SU-DHL-6 (cell line): Measurements from ENCODE around the gene DNAH7.

Experiments used
- EZH2phosphoT487 ChIP-seq: fragments of 200-600 bp; sonication (generic), shearing (Covaris generic); conservative IDR thresholded peaks from 2 replicates; pipeline ENCODE4 v1.6.1; 2018; ENCODE audit warnings: mild to moderate bottlenecking, antibody characterized with exemption, low read length, moderate library complexity, mixed read lengths
- TF ChIP-seq, protein P1 (sequence below): fragments of 200-600 bp; sonication (generic); IDR thresholded peaks from one replicate; pipeline ENCODE4 v1.5.1; 2017; ENCODE audit warnings: antibody characterized with exemption, mild to moderate bottlenecking, low read length, moderate library complexity; ENCODE audit not compliant: insufficient read depth, poor library complexity, severe bottlenecking

DNA sequence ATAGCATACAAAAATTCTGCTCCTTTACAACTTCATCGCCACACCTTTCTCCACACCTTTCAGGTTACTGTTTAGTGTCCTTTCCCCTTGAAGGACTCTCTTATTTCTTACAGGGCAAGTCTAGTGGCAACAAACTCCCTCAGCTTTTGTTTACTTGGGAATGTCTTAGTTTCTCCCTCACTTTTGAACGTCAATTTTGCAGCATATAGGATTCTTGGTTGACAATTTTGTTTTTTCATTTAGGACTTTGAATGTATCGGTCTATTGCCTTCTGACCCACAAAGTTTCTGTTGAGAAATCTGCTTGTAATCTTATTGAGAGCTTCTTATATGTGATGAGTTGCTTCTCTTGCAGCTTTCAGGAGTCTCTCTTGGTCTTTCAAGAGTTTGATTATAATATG is 368.2 kb downstream of the DNAH7 start:
- TF ChIP-seq, protein P1, sequence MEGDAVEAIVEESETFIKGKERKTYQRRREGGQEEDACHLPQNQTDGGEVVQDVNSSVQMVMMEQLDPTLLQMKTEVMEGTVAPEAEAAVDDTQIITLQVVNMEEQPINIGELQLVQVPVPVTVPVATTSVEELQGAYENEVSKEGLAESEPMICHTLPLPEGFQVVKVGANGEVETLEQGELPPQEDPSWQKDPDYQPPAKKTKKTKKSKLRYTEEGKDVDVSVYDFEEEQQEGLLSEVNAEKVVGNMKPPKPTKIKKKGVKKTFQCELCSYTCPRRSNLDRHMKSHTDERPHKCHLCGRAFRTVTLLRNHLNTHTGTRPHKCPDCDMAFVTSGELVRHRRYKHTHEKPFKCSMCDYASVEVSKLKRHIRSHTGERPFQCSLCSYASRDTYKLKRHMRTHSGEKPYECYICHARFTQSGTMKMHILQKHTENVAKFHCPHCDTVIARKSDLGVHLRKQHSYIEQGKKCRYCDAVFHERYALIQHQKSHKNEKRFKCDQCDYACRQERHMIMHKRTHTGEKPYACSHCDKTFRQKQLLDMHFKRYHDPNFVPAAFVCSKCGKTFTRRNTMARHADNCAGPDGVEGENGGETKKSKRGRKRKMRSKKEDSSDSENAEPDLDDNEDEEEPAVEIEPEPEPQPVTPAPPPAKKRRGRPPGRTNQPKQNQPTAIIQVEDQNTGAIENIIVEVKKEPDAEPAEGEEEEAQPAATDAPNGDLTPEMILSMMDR, result no peak
- TF ChIP-seq EZH2phosphoT487, result no peak
